K562 (cell line): Measurements from ENCODE around the gene PRKAR1B.

ENCODE experiments used
- E2F3 ChIP-seq: fragments of 250-450 bp; sonication (Bioruptor Pico); IDR thresholded peaks from 2 replicates; pipeline ENCODE4 v1.4.0; 2020; ENCODE audit warnings: mild to moderate bottlenecking
- EGR1 ChIP-seq: fragments of 450-650 bp; conservative IDR thresholded peaks from 2 replicates; pipeline ENCODE4 v1.6.1; 2017; ENCODE audit warnings: mild to moderate bottlenecking
- FOXJ3 ChIP-seq: sonication (generic); formaldehyde crosslinking; IDR thresholded peaks from 2 replicates; pipeline ENCODE4 v1.4.0; 2020; ENCODE audit warnings: mild to moderate bottlenecking, missing genetic modification reagents
- FOXK2 ChIP-seq, 2 experiments: fragments of 450-650 bp; IDR thresholded peaks in 1 of 2; conservative IDR thresholded peaks in 1 of 2; 2 replicates each; pipeline ENCODE4 v1.6.1; 2016; ENCODE audit warnings: low read depth in 2 of 2, mild to moderate bottlenecking in 1 of 2
- POLR2A ChIP-seq: fragments of 450-650 bp; conservative IDR thresholded peaks from 2 replicates; pipeline ENCODE4 v1.6.1; 2016
- POLR2AphosphoS5 ChIP-seq: IDR thresholded peaks from 2 replicates; pipeline ENCODE4 v1.6.1; 2011; ENCODE audit warnings: mild to moderate bottlenecking, low read depth, low read length, moderate library complexity; ENCODE audit not compliant: control insufficient read depth, insufficient read depth
- RAD51 ChIP-seq: fragments of 450-650 bp; IDR thresholded peaks from 2 replicates; pipeline ENCODE4 v1.7.1; 2016; ENCODE audit warnings: low read depth, mild to moderate bottlenecking, borderline replicate concordance
- SIN3A ChIP-seq, 2 experiments: fragments of 150-350 bp in 1 of 2; IDR thresholded peaks; 2 replicates each; pipeline ENCODE4 v1.6.1; 2011 to 2016; ENCODE audit warnings: borderline replicate concordance in 2 of 2, low read depth in 2 of 2, low read length in 2 of 2, mild to moderate bottlenecking in 2 of 2, moderate library complexity in 2 of 2; ENCODE audit not compliant: control insufficient read depth in 1 of 2
- ZNF41 ChIP-seq: fragments of 250-450 bp; sonication (Bioruptor Pico); conservative IDR thresholded peaks from 2 replicates; pipeline ENCODE4 v1.4.0; 2020; ENCODE audit warnings: mild to moderate bottlenecking
- ZNF79 ChIP-seq: fragments of 250-450 bp; sonication (Bioruptor Pico); IDR thresholded peaks from 2 replicates; pipeline ENCODE4 v1.4.0; 2020; ENCODE audit warnings: low read depth, mild to moderate bottlenecking, moderate library complexity
- TF ChIP-seq, protein P1 (sequence below): sonication (generic); formaldehyde crosslinking; IDR thresholded peaks from 2 replicates; pipeline ENCODE4 v1.8.0; 2022; ENCODE audit warnings: mild to moderate bottlenecking, missing genetic modification reagents
- TF ChIP-seq, protein P2 (sequence below), 2 experiments: fragments of 450-650 bp in 1 of 2; sonication (generic) in 1 of 2; formaldehyde crosslinking; conservative IDR thresholded peaks; 2 replicates each; pipeline versions ENCODE4 v1.4.0 to v1.8.1; 2020 to 2022; ENCODE audit warnings: mild to moderate bottlenecking in 1 of 2, missing genetic modification reagents in 1 of 2
- TF ChIP-seq, protein P3 (sequence below), 3 experiments: IDR thresholded peaks in 2 of 3; conservative IDR thresholded peaks in 1 of 3; 2 replicates each; pipeline ENCODE4 v1.5.1; 2011 to 2012; ENCODE audit warnings: low read length in 3 of 3, mild to moderate bottlenecking in 3 of 3, control low read depth in 2 of 3, improper control_type of control experiment in 1 of 3, inconsistent platforms in 1 of 3, low read depth in 1 of 3, mixed read lengths in 1 of 3, moderate library complexity in 1 of 3; ENCODE audit not compliant: insufficient read depth in 2 of 3

GRCh38 chr7:534959-535358, 192.1 kb downstream of the PRKAR1B start:
- TF ChIP-seq ZNF41 (CRISPR knock-in tag) = no peak
- TF ChIP-seq, protein P1, sequence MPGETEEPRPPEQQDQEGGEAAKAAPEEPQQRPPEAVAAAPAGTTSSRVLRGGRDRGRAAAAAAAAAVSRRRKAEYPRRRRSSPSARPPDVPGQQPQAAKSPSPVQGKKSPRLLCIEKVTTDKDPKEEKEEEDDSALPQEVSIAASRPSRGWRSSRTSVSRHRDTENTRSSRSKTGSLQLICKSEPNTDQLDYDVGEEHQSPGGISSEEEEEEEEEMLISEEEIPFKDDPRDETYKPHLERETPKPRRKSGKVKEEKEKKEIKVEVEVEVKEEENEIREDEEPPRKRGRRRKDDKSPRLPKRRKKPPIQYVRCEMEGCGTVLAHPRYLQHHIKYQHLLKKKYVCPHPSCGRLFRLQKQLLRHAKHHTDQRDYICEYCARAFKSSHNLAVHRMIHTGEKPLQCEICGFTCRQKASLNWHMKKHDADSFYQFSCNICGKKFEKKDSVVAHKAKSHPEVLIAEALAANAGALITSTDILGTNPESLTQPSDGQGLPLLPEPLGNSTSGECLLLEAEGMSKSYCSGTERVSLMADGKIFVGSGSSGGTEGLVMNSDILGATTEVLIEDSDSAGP = no peak
- TF ChIP-seq E2F3 (CRISPR knock-in tag) = no peak
- TF ChIP-seq POLR2AphosphoS5 = no peak
- TF ChIP-seq, protein P2, sequence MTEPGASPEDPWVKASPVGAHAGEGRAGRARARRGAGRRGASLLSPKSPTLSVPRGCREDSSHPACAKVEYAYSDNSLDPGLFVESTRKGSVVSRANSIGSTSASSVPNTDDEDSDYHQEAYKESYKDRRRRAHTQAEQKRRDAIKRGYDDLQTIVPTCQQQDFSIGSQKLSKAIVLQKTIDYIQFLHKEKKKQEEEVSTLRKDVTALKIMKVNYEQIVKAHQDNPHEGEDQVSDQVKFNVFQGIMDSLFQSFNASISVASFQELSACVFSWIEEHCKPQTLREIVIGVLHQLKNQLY (CRISPR knock-in tag; conservative IDR thresholded peaks at IDR 0.05) = no peak
- no peak for TF ChIP-seq POLR2A
- no peak for TF ChIP-seq EGR1
- no peak for TF ChIP-seq RAD51
- TF ChIP-seq FOXK2 (conservative IDR thresholded peaks at IDR 0.05 in 1 of 2, IDR thresholded peaks at IDR 0.05 in 1 of 2; ENCODE audit: low read depth in 2 of 2) = no peak
- no peak for TF ChIP-seq ZNF79 (CRISPR knock-in tag)
- TF ChIP-seq, protein P3, sequence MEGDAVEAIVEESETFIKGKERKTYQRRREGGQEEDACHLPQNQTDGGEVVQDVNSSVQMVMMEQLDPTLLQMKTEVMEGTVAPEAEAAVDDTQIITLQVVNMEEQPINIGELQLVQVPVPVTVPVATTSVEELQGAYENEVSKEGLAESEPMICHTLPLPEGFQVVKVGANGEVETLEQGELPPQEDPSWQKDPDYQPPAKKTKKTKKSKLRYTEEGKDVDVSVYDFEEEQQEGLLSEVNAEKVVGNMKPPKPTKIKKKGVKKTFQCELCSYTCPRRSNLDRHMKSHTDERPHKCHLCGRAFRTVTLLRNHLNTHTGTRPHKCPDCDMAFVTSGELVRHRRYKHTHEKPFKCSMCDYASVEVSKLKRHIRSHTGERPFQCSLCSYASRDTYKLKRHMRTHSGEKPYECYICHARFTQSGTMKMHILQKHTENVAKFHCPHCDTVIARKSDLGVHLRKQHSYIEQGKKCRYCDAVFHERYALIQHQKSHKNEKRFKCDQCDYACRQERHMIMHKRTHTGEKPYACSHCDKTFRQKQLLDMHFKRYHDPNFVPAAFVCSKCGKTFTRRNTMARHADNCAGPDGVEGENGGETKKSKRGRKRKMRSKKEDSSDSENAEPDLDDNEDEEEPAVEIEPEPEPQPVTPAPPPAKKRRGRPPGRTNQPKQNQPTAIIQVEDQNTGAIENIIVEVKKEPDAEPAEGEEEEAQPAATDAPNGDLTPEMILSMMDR (IDR thresholded peaks at IDR 0.05 in 2 of 3, conservative IDR thresholded peaks at IDR 0.05 in 1 of 3; ENCODE audit: insufficient read depth in 2 of 3, low read depth in 1 of 3, low read length in 3 of 3) = no peak
- no peak for TF ChIP-seq SIN3A (IDR thresholded peaks at IDR 0.05; ENCODE audit: borderline replicate concordance in 2 of 2, control insufficient read depth in 1 of 2, low read depth in 2 of 2, low read length in 2 of 2)
- TF ChIP-seq FOXJ3 (CRISPR knock-in tag) = no peak
